ENCODE data around the gene ATP1A4. TPM values are rescaled to one million over a fixed set of nuclear protein-coding genes. Genes with fewer than 3 reads are reported as not detected.

Gene ATP1A4
- polyA plus RNA-seq, 3 donors from 2014 or later, result not detected

Other genes with a start within 250 kb of the ATP1A4 start
- 1,000 to 10,000 TPM in 2 of 3 donors, 100 to 1,000 TPM in 1; 660 to 1,369 (median 1,251) TPM for gene TAGLN2, start 226.1 kb upstream of the ATP1A4 start, polyA plus RNA-seq
- gene IGSF9, start 206.0 kb upstream of the ATP1A4 start, polyA plus RNA-seq, result not detected
- not detected for gene SLAMF9, start 197.4 kb upstream of the ATP1A4 start, polyA plus RNA-seq
- gene PIGM, start 119.6 kb upstream of the ATP1A4 start, polyA plus RNA-seq, result 1 to 10 TPM; 2.1 to 3.3 (median 3.0) TPM
- not detected for gene KCNJ10, start 81.4 kb upstream of the ATP1A4 start, polyA plus RNA-seq
- not detected for gene KCNJ9, start 70.1 kb upstream of the ATP1A4 start, polyA plus RNA-seq
- gene IGSF8, start 53.0 kb upstream of the ATP1A4 start, polyA plus RNA-seq, result 10 to 100 TPM; 29.1 to 57.4 (median 40.5) TPM
- not detected for gene ATP1A2, start 35.8 kb upstream of the ATP1A4 start, polyA plus RNA-seq
- gene CASQ1, start 39.0 kb downstream of the ATP1A4 start, polyA plus RNA-seq, result not detected
- 10 to 100 TPM; 12.8 to 14.2 (median 13.2) TPM for gene PEA15, start 53.8 kb downstream of the ATP1A4 start, polyA plus RNA-seq
- gene DCAF8, start 110.9 kb downstream of the ATP1A4 start, polyA plus RNA-seq, result 10 to 100 TPM; 42.3 to 62.1 (median 58.1) TPM
- 10 to 100 TPM; 62.5 to 71.9 (median 62.6) TPM for gene PEX19, start 133.5 kb downstream of the ATP1A4 start, polyA plus RNA-seq
- gene COPA, start 191.6 kb downstream of the ATP1A4 start, polyA plus RNA-seq, result 100 to 1,000 TPM; 114 to 175 (median 143) TPM
- 100 to 1,000 TPM in 1 of 3 donors, 10 to 100 TPM in 2; 60.0 to 159 (median 92.3) TPM for gene NCSTN, start 191.8 kb downstream of the ATP1A4 start, polyA plus RNA-seq
- not detected for gene NHLH1, start 215.5 kb downstream of the ATP1A4 start, polyA plus RNA-seq
- gene VANGL2, start 249.0 kb downstream of the ATP1A4 start, polyA plus RNA-seq, result not detected